ENCODE results near the gene RGS6.

DNA sequence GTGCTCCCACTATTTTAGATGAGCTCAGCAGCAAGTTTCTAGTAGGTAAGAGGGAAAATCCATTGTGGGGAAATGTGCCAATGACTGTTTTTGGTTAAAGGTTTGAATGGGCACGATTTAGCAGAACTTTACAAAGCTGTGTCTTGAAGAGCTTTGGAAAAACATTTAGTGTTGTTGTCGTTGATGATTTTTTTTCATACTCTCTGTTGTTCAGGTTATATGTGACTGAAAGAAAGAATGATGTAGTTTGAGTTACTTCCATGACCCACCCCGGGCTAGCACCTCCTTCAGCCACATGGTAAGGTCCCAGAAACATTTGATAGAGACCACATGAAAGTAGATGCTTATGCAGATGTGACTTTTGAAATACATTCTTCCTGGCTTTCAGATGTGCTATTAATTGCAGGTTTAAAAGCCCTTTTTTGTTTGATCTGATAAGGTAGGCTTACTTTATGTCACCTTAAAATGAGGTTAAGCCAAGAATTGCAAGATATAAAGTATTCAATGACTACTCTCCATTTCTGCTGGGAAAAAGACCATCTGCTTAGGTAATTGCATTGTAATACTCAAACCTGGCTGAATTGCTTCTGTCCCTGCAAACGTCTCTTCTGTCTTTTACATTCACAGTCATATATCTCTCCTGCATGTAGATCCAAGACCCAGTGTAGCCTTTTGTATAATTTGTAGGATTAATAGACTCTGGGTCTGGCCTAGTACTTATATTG lies 250.6 kb downstream of the RGS6 start:
- TF ChIP-seq POLR2A (IDR thresholded peaks at IDR 0.05), result no peak
- TF ChIP-seq, protein P1, sequence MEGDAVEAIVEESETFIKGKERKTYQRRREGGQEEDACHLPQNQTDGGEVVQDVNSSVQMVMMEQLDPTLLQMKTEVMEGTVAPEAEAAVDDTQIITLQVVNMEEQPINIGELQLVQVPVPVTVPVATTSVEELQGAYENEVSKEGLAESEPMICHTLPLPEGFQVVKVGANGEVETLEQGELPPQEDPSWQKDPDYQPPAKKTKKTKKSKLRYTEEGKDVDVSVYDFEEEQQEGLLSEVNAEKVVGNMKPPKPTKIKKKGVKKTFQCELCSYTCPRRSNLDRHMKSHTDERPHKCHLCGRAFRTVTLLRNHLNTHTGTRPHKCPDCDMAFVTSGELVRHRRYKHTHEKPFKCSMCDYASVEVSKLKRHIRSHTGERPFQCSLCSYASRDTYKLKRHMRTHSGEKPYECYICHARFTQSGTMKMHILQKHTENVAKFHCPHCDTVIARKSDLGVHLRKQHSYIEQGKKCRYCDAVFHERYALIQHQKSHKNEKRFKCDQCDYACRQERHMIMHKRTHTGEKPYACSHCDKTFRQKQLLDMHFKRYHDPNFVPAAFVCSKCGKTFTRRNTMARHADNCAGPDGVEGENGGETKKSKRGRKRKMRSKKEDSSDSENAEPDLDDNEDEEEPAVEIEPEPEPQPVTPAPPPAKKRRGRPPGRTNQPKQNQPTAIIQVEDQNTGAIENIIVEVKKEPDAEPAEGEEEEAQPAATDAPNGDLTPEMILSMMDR (IDR thresholded peaks at IDR 0.05), result no peak

Measured in breast epithelium (tissue), 3 donors.